Measurements from ENCODE around the gene PITPNC1.

DNA sequence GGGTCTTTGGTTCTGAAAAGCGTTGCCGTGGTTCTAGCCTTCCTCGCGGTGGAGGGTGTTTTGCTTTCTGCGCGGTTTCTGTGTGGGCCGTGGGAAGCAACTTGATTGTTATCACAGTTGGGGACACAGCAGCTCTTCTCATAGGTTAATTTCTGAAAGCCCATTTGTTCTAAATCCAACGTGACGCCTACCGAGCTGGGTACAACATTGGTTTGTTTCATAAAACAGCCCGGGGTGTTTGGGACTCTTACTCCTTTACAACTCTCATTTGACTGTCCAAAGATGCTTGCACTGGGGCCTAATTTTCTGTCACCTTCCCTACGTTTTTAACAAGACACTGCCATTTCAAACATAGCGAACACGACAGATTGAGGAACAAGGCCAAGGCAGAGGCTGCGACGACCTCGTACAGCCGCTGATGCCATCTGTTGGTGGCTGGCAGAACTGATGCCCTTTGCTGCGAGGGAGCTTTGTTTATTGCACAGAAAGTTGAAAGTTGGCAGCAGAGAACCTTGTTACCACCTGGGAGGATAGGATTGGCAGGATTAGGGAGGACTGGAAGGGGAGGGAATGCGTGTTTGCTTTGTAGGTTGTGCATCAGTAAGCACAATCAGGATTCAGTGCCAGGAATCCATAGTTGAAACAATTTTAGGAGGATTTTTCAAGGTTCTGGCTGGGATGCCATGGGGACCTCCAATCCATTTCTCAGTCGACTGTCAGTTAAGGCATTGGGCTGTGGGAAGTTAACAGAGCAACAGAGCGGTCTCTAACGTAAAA lies 98.3 kb downstream of the PITPNC1 start:
- TF ChIP-seq YY1 (IDR thresholded peaks at IDR 0.05; ENCODE audit: insufficient read depth, insufficient read length), result no peak
- TF ChIP-seq ZNF274 (IDR thresholded peaks at IDR 0.05; ENCODE audit: low read depth, low read length), result no peak
